Memory B cell (primary cell): ENCODE measurements around the gene COL24A1.

Source experiments
- ATAC-seq: fragments of 150-1000 bp; cut with Tn5 transposase; 2 replicates; pipeline ENCODE4 v1.10.0; 2021; ENCODE audit warnings: low read depth, mild to moderate bottlenecking, moderate library complexity
- DNase-seq, 2 donors: peaks; one replicate each; pipeline ENCODE4 v3.0.0; 2022; ENCODE audit warnings: low spot score in 2 of 2
- H3K27ac Mint-ChIP-seq: one replicate; pipeline ENCODE4 v1.8.0; 2022; ENCODE audit warnings: mild to moderate bottlenecking, moderate library complexity, mixed read lengths
- H3K27me3 Mint-ChIP-seq: one replicate; pipeline ENCODE4 v1.8.0; 2022; ENCODE audit warnings: mixed read lengths
- H3K36me3 Mint-ChIP-seq: one replicate; pipeline ENCODE4 v1.8.0; 2022; ENCODE audit warnings: mild to moderate bottlenecking, mixed read lengths
- H3K4me1 Mint-ChIP-seq: one replicate; pipeline ENCODE4 v1.8.0; 2022; ENCODE audit warnings: mixed read lengths
- H3K4me3 Mint-ChIP-seq: one replicate; pipeline ENCODE4 v1.8.0; 2022; ENCODE audit warnings: mild to moderate bottlenecking, moderate library complexity, mixed read lengths
- H3K9me3 Mint-ChIP-seq: one replicate; pipeline ENCODE4 v1.8.0; 2022; ENCODE audit warnings: mixed read lengths

Gene COL24A1

DNA sequence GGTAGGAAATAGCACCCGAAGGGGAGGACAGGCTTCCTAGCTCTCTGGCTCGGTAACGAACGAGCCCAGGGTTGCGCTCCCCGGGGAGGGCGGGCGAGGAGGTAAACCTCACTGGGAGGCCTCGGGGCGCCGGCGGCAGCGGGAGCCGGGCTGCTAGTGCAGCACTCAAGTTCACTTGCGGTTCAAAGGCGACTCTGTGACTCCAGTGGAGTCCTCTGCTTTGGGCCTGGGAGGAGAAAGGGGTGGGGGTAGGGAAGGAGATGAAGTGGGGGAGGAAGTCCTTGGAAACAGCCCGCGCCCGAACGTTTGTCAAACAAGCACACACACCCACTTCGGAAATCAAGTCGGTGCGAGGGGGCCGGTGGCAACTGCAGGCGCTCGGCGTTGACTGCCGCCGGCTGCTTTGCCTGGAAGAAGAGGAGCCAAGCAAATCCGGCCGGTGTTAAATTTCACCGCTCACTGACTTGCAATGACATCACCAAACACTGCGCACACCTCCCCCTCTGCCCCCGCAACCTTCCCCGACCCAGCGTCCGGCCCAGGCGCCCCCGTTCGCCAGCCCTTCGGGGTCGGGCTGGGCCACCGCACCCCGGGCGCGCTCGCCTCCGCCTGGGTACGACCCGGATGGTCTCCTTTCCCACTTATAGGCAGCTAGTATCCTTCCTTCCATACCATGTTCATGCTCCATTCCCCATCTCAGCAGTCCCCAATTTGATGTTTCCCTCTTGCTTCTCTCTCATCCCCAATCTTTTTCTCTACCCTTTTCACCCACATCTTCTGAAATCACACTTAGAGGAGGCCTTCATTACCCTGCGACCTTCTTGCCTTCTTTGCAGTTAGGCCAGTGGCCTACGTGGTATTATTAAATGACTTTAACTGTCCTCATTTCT, at the start of gene COL24A1:
Gene COL24A1, minus strand, starts transcription at position 207 of the 890 bp plus-strand sequence. CDS start 376 bp downstream, outside the sequence.
- Mint-ChIP-seq H3K27ac (no peak within 1 kb of the TSS), H3K9me3 (peaks cover 6% of the 10 kb centered on the region), H3K4me3 (peak within 1 kb of the TSS; percentile 28), H3K27me3 (peaks cover 25% of the 10 kb centered on the region), H3K4me1 (peaks cover 4% of the 10 kb centered on the region), H3K36me3 (no peaks in the 10 kb centered on the region)
- DNase-seq, result no peak
- ATAC-seq, result no peak

DNA sequence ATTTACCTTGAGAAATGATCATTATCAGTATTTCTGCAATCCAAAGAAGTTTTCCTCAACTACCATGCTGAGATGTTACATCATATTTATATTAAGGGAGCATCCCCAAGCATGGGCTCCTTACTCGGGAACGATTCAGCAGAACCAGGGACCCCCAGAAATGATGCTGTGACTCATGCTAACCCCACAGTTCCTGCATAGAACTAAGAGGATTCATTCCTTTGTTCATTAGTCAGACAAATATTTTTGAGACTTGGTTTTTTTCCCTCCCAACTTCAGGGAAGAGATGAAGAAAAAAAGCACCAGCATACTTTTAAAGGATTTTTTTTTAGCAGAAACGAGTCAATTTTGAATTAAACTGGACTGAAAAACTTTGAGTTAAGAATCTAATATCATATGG, 49.2 kb upstream of the COL24A1 start:
- Mint-ChIP-seq H3K27ac (no peak overlapping the region), H3K36me3 (no peaks in the 10 kb centered on the region), H3K4me3 (no peak overlapping the region), H3K4me1 (no peaks in the 10 kb centered on the region), H3K9me3 (no peaks in the 10 kb centered on the region), H3K27me3 (no peaks in the 10 kb centered on the region)
- ATAC-seq (no peak), DNase-seq (no peak)

GRCh38 chr1:86202552-86203340, 46.2 kb upstream of the COL24A1 start:
- Mint-ChIP-seq H3K27me3 (no peaks in the 10 kb centered on the region), H3K27ac (no peak overlapping the region), H3K9me3 (no peaks in the 10 kb centered on the region), H3K36me3 (no peaks in the 10 kb centered on the region), H3K4me1 (no peaks in the 10 kb centered on the region), H3K4me3 (no peak overlapping the region)
- ATAC-seq (no peak), DNase-seq (no peak)

- Mint-ChIP-seq H3K27me3 (no peaks in the 10 kb centered on the region), H3K4me3 (no peak overlapping the region), H3K9me3 (no peaks in the 10 kb centered on the region), H3K36me3 (no peaks in the 10 kb centered on the region), H3K27ac (no peak overlapping the region), H3K4me1 (no peaks in the 10 kb centered on the region)
- ATAC-seq (no peak), DNase-seq (no peak)
These were observed 44.7 kb upstream of the COL24A1 start for GRCh38 chr1:86201311-86201710.

GRCh38 chr1:86200901-86201300, 44.3 kb upstream of the COL24A1 start:
- no peak overlapping the region for H3K27ac Mint-ChIP-seq
- H3K36me3 Mint-ChIP-seq, result no peaks in the 10 kb centered on the region
- no peak overlapping the region for H3K4me3 Mint-ChIP-seq
- ATAC-seq, result no peak
- H3K27me3 Mint-ChIP-seq, result no peaks in the 10 kb centered on the region
- no peaks in the 10 kb centered on the region for H3K9me3 Mint-ChIP-seq
- no peak for DNase-seq
- no peaks in the 10 kb centered on the region for H3K4me1 Mint-ChIP-seq

DNA sequence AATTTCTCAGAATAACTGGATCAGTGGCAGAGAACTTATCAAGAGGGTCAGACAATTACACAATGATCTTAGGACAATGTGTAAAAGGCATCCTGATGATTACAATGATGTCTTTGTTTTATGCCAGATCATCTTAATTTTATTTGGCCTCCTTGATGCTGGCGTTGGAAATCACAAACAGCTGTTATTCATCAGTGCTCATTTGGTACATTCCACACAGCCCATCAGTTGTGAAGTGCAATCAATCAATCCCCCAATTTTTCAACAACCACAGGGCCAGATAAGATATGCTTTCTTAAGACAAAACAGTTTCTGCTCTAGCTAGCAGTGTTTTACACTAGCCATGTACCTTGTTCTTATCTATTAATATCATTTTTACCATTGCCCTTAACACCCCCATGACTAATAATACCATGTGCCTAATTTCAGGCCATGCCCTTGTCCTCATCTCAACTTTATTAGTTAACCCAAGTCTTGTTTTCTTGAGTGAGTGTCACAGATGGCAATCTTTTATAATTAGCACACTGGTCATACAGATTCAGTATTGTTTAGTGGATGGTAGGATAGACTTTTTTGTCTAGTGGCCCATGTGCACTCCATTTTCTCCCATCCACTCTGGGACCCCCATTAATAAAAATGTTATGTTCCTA, 40.8 kb upstream of the COL24A1 start:
- Mint-ChIP-seq H3K27me3 (no peaks in the 10 kb centered on the region), H3K4me1 (no peaks in the 10 kb centered on the region), H3K9me3 (no peaks in the 10 kb centered on the region), H3K36me3 (no peaks in the 10 kb centered on the region), H3K4me3 (no peak overlapping the region), H3K27ac (no peak overlapping the region)
- ATAC-seq (no peak), DNase-seq (no peak)

- Mint-ChIP-seq H3K36me3 (no peaks in the 10 kb centered on the region), H3K27me3 (peaks cover 2% of the 10 kb centered on the region), H3K4me3 (no peak overlapping the region), H3K27ac (no peak overlapping the region), H3K9me3 (peaks cover 2% of the 10 kb centered on the region), H3K4me1 (no peaks in the 10 kb centered on the region)
- DNase-seq (no peak), ATAC-seq (no peak)
These were observed 38.7 kb upstream of the COL24A1 start for GRCh38 chr1:86195281-86195680.

DNA sequence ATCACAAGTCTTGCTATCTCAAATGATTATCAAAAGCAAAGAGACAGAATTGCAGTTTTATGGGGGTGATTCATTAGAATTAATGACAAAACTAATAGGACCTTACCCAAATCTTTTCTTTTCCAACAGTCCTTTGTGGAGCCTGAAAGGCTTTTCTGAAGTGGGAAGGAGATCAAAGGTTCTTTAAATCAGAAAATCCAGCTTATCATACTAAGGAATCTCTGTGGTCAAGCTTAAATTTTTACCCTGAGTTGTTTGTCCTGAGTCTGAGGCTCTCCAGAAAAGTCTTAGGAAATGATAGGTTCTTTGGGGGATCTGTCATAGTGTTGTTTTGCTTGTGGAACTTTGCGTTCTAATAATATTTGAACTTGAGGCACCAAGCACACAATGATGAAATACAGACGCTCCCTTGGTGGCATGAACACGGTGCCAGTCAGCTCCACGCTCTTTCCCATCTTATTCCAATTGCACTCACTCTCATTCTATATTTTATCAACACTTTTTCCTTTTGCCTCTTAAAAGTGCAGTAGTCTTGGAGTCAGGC, 38.0 kb upstream of the COL24A1 start:
- no peak for ATAC-seq
- no peaks in the 10 kb centered on the region for H3K4me1 Mint-ChIP-seq
- H3K27me3 Mint-ChIP-seq, result peaks cover 2% of the 10 kb centered on the region
- H3K27ac Mint-ChIP-seq, result no peak overlapping the region
- H3K36me3 Mint-ChIP-seq, result no peaks in the 10 kb centered on the region
- H3K9me3 Mint-ChIP-seq, result peaks cover 2% of the 10 kb centered on the region
- DNase-seq, result no peak
- no peak overlapping the region for H3K4me3 Mint-ChIP-seq

DNA sequence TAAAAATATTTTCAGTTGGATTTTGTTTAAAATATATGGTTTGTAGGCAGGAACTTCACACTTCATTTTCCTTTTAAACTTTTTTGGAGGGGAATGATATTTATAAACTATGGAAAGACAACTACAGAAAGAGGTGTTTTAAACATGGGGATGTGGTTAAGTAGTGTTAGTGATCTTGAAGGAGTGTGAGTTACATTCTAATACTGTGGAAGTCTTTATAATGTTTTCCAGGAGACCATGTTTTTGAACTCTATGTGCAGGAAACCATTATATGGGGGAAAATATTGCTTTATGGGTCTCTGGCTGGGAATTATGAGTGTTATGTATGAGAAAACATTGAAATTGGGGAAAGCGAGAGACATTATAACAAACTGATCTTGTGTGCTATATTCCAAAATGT, 35.8 kb upstream of the COL24A1 start:
- peaks cover 2% of the 10 kb centered on the region for H3K9me3 Mint-ChIP-seq
- DNase-seq (no peak), ATAC-seq (no peak)
- peaks cover 2% of the 10 kb centered on the region for H3K27me3 Mint-ChIP-seq
- no peaks in the 10 kb centered on the region for H3K36me3 Mint-ChIP-seq
- H3K4me1 Mint-ChIP-seq, result no peaks in the 10 kb centered on the region
- no peak overlapping the region for H3K27ac Mint-ChIP-seq
- no peak overlapping the region for H3K4me3 Mint-ChIP-seq

- Mint-ChIP-seq H3K4me3 (no peak overlapping the region), H3K27ac (no peak overlapping the region), H3K27me3 (peaks cover 2% of the 10 kb centered on the region), H3K4me1 (no peaks in the 10 kb centered on the region), H3K36me3 (no peaks in the 10 kb centered on the region), H3K9me3 (peaks cover 2% of the 10 kb centered on the region)
- ATAC-seq (no peak), DNase-seq (no peak)
These were observed 35.4 kb upstream of the COL24A1 start for GRCh38 chr1:86191958-86192357.

GRCh38 chr1:86190873-86191272, 34.3 kb upstream of the COL24A1 start:
- Mint-ChIP-seq H3K36me3 (no peaks in the 10 kb centered on the region), H3K4me1 (no peaks in the 10 kb centered on the region), H3K4me3 (no peak overlapping the region), H3K27ac (no peak overlapping the region), H3K9me3 (peaks cover 2% of the 10 kb centered on the region), H3K27me3 (peaks cover 2% of the 10 kb centered on the region)
- ATAC-seq, result no peak
- DNase-seq, result no peak

- Mint-ChIP-seq H3K27me3 (no peaks in the 10 kb centered on the region), H3K4me3 (no peak overlapping the region), H3K36me3 (no peaks in the 10 kb centered on the region), H3K9me3 (no peaks in the 10 kb centered on the region), H3K4me1 (no peaks in the 10 kb centered on the region), H3K27ac (no peak overlapping the region)
- DNase-seq, result no peak
- ATAC-seq, result no peak
These were observed 27.9 kb upstream of the COL24A1 start for GRCh38 chr1:86184426-86184825.

DNA sequence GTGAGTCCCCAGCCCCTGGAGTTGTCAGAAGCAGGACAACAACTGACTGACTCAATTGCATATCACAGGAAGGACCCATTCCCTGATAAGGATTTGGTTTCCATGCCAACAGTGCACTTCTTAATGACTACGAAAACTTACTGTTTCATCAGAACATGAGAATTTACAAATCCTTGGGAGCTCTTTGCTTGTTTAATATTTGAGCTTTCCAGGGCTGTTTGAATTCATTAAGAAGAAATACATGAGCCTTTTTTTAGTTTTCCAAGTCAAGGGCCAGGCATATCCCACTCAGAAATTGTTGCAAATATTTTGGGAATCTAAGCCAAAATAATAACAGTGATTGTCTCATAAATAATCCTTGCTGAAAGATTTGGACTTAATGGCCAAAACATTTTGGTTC, 27.2 kb upstream of the COL24A1 start:
- no peak for DNase-seq
- Mint-ChIP-seq H3K4me3 (no peak overlapping the region), H3K27me3 (no peaks in the 10 kb centered on the region), H3K9me3 (no peaks in the 10 kb centered on the region), H3K4me1 (no peaks in the 10 kb centered on the region), H3K36me3 (no peaks in the 10 kb centered on the region), H3K27ac (no peak overlapping the region)
- ATAC-seq, result no peak

DNA sequence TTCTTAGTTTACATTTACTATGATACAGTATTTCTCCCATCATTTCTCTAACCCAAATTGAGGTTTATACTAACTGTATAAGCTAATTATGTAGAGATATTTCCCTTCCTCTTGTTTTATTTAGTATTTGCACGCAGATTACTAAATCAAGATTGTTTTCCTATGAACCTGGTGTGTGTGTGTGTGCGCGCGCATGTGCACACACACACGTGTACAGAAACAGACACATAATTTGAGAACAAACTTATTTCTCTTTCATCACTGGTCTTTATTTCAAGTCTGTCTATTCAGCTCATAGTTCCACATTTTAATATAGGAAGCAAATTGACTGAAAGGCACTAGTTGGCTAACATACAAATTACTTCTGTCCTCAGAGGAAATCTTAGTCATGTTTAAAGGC, 19.7 kb upstream of the COL24A1 start:
- H3K27me3 Mint-ChIP-seq, result peaks cover 1% of the 10 kb centered on the region
- DNase-seq (no peak), ATAC-seq (no peak)

More for the DNA sequence above, 19.7 kb upstream of the COL24A1 start:
- H3K4me3 Mint-ChIP-seq, result no peak overlapping the region
- H3K4me1 Mint-ChIP-seq, result no peaks in the 10 kb centered on the region
- no peaks in the 10 kb centered on the region for H3K36me3 Mint-ChIP-seq
- H3K27ac Mint-ChIP-seq, result no peak overlapping the region
- H3K9me3 Mint-ChIP-seq, result no peaks in the 10 kb centered on the region
